OCI-LY1 (cell line): ENCODE measurements around the gene UNC5B.
"Not testable (repeated sequence)": the region's sequence is repeated elsewhere in the genome, so short reads cannot be mapped to it uniquely, and the experiment has no call there.

Source experiments
- CTCF ChIP-seq: fragments of 200-600 bp; sonication (generic), shearing (Covaris generic); IDR thresholded peaks from 2 replicates; pipeline ENCODE4 v1.5.1; 2017; ENCODE audit warnings: mild to moderate bottlenecking, antibody characterized with exemption, low read length, moderate library complexity, mixed read lengths
- EZH2 ChIP-seq: fragments of 200-600 bp; sonication (generic), shearing (Covaris generic); IDR thresholded peaks from 2 replicates; pipeline ENCODE4 v1.8.0; 2017; ENCODE audit warnings: borderline replicate concordance, mixed run types, mild to moderate bottlenecking, antibody characterized with exemption, low read length, moderate library complexity, mixed read lengths

GRCh38 chr10:71272974-71273373 lies 60.6 kb downstream of the UNC5B start:
- TF ChIP-seq CTCF, EZH2: not testable (repeated sequence)
